Eye (tissue), 1 donor: ENCODE results near the gene PADI4.

Experiments
- DNase-seq: peaks from one replicate; pipeline ENCODE4 v3.0.0-alpha.2; 2015

PADI4 gene, protein sequence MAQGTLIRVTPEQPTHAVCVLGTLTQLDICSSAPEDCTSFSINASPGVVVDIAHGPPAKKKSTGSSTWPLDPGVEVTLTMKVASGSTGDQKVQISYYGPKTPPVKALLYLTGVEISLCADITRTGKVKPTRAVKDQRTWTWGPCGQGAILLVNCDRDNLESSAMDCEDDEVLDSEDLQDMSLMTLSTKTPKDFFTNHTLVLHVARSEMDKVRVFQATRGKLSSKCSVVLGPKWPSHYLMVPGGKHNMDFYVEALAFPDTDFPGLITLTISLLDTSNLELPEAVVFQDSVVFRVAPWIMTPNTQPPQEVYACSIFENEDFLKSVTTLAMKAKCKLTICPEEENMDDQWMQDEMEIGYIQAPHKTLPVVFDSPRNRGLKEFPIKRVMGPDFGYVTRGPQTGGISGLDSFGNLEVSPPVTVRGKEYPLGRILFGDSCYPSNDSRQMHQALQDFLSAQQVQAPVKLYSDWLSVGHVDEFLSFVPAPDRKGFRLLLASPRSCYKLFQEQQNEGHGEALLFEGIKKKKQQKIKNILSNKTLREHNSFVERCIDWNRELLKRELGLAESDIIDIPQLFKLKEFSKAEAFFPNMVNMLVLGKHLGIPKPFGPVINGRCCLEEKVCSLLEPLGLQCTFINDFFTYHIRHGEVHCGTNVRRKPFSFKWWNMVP

DNA sequence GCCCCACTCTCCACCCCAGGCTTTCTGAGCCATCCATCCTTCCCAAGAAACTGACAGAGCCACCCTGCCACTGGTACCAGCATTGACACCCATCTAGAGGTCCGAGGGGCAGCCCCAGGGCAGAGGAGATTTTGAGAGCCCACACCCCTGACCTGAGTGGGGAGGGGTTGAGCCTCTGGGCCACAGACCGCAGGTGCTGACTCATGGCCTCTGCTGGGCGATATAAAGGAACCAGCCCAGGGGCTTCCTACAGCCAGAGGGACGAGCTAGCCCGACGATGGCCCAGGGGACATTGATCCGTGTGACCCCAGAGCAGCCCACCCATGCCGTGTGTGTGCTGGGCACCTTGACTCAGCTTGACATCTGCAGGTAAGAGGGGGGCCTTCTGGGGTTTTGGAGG, at the start of gene PADI4:
Gene PADI4 (plus strand): TSS at position 252 of the 400 bp plus-strand sequence. CDS start 26 bp downstream, at position 278.
- DNase-seq, result no peak

DNA sequence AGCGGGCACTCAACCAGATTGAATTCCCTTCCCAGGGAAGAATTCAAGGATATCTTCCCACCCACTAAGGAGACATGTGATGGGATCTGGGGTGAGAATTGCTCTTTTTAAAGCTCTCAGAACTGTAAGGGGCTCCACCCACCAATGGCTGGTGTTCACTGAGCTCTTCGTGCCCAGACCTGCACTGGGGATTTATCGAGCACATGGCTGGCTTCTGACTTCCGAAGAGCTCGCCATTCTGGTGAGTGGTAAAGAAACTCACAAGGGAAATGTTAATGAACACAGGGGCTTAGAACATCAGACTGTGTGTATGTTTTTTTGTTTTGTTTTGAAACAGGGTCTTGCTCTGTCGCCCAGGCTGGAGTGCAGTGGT, 49.3 kb upstream of the PADI4 start:
- DNase-seq, result no peak

DNA sequence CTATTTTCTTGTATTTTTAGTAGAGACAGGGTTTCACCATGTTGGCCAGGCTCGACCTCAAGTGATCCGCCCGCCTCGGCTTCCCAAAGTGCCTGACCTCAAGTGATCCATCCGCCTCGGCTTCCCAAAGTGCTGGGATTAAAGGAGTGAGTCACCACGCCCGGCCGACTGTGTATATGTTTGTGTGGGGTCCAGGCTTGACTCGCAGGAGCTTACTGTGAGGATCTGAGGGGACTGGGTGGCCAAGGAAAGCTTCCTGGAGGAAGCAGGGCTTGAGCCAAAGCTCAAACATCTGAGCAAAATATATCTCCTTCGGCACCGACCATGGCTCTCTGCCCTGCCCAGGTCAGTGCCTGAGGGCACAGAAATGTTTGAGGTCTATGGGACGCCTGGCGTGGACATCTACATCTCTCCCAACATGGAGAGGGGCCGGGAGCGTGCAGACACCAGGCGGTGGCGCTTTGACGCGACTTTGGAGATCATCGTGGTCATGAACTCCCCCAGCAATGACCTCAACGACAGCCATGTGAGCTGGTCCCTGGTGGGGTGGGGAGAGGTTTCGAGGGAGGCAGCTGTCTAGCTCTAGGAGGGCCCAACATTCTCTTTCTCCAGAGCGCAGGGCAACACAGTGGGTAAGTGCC, 48.6 kb upstream of the PADI4 start:
- no peak for DNase-seq

DNA sequence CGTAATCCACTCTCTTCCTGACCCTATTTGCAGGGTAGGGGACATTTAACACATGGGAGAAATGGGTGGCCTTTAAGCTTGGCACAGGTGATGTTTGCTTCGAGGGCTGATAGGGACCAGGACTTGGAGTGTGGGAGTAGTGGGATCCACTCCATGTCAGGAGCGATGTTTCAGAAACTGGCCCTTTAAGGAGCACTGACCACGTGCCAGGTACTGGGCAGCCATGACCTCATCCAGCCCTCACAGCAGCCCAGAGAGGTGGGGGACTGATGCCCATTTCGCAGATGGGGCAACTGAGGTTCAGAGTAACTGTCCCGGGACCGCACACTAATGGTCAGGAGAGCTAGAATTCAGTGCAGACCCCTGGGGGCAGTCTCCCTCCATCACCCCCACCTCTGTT, 47.7 kb upstream of the PADI4 start:
- no peak for DNase-seq

DNA sequence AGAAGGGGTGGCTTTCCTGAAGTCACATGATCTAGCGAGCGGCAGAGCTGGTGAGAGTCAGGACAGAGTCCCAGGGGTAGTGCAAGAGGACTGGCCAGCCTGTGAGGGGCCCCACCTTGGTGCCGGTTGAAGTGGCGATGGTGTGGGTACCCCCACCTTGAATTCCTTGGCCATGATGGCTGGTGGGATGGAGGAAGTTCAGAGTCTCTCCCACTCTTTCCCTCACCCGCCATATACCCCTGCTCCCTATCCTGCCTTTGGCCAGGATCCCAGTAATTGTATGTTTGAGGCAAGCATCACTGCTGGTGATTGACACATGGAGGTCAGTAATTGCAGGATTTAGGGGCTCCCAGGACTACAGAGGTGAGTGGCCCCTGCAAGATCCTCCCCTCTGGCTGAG, 47.3 kb upstream of the PADI4 start:
- no peak for DNase-seq

DNA sequence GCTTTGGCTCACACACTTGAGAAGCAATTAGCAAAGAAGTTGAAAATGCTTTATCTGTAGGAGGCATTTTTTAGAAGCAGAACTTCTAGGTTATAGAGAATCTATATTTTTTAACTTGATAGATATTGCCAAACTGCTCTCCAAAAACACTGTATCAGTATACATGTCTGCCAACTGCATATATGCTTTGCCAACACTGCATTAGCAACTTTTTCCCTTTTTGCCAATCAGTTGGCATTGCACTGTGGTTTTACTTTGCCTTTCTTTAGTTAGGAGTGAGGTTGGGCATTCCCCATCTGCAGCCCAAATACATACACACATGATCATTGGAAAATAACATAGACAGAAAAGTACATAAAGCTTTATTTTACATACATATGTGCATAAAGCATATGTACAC, 44.1 kb upstream of the PADI4 start:
- DNase-seq, result no peak

DNA sequence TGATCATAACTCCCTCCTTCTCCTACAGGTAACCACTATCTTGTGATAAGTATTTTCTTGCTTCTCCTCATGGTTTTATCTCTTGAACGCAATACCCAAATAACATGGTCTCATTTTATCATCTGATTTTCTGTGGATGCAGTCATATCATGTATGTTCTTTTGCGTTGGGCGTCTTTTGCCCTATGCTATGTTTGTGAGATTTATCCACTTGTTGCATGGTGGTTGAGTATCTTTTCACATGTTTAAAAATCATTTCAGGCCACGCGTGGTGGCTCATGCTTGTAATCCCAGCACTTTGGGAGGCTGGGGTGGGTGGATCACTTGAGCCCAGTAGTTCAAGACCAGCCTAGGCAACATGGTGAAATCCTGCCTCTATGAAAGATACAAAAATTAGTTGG, 43.5 kb upstream of the PADI4 start:
- no peak for DNase-seq

DNA sequence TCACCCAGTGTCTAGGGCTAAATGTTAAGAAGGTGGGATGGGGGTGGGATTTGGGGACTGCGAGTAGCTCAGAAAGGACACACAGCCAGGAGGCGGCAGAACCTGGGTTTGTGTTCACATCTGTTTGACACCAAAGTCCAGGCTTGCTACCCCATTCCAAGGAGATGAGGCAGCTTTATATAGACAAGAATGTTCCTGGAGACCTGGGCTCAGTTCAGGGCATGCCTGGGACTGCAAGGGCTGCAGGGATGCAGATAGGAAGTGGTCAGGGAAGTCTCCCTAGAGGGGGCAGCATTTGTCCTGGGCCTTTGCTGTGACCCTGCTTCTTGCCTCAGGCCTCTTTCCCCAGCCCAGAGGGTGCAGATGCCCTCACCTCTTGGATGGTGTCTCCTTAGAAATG, 42.8 kb upstream of the PADI4 start:
- no peak for DNase-seq

DNA sequence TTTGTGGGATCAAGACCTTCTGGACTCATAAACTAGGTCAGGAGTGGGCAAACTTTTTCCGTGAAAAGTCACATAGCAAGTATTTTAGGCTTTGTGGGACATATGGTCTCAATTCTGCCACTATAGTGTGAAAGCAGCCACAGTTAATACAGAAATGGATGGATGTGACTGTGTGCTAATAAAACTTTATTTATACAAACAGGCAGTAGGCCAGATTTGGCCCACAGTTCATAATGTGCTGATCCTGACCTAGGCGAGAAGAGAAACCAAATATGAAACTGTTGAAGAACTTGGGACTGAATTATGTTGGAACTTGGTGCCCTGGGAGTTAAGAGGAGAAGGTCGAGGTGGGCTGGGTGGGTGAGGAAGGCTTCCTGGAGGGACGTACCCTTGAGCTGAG, 42.0 kb upstream of the PADI4 start:
- DNase-seq, result no peak

DNA sequence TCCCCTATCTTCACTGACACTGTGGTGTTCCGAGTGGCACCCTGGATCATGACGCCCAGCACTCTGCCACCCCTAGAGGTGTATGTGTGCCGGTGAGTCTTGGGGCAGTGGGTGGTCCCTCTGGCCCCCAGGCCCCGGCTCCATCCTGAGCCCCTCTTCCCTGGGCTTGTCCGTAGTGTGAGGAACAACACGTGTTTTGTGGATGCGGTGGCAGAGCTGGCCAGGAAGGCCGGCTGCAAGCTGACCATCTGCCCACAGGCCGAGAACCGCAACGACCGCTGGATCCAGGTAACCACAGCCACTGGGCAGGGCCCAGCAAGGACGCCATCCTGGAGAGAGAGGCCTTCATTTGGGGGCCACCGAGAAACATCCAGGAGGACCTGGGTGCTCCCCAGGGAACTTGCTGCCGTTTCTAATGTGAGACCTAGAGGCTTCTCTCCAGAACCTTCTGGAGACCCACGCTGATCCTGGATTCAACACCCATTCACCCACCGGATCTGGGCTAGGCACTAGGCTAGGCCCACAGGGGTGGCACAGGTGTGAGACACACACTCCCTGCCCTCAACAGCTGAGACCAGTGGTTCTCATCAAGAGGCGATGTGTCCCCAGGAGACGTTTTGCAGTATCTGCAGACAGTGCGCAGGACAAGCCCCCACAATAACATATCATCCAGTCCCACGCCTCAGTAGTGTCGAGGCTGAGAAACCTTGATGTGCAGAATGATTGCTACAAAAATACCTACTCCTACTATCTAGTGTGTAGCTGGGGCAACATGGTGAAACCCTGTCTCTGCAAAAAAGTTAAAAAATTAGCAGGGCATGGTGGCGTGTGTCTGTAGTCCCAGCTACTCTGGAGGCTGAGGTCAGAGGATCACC, 36.9 kb upstream of the PADI4 start:
- DNase-seq, result no peak

DNA sequence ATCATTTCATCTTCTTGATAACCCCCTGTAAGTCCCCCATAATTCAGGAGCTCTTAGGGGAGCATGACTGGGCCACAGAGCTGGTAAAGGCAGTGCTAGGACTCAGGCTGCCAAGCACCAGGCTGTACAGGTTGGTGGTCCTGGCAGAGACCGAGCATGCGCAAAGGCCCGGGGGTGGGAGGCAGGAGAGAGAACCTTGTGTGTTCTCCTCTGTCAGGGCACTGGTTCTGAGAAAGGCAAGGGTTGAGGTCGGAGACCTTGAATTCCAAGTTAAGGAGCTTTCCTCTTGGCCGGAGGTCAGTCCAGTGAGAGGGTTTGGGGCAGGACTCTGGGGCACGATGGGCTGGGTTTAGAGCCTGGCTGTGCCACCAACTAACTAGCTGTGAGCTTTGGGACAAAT, 35.9 kb upstream of the PADI4 start:
- DNase-seq, result no peak

DNA sequence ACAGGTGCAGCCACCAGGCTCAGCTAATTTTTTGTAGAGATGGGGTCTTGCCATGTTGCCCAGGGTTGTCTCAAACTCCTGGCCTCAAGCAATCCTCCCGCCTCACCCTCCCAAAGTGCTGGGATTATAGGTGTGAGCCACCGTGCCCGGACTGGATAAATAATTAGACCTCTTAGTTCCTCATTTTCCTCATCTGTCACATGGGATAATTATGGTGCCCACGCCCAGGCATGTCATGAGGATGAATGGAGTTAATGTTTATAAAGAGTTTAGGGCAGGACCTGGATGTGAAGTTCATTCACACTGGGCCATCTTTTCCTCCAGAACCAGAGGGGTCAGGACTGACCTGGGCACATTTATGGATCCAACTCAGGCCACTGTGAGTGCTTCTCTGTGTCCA, 35.4 kb upstream of the PADI4 start:
- DNase-seq, result no peak

DNA sequence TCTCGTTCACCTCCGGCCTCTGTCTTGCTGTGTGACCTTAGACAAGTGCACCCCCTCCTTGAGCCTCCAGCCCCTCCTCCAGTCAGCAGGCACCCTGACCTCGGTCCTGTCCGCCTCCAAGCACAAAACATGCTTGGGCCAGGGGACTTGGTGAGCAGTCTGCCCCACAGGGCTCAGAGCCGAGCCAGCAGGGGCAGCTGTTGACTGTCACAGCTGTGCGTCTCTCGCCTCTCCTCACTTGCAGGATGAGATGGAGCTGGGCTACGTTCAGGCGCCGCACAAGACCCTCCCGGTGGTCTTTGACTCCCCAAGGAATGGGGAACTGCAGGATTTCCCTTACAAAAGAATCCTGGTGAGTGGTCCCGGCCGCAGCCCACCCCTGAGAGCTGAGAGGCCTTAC, 34.9 kb upstream of the PADI4 start:
- DNase-seq, result no peak

DNA sequence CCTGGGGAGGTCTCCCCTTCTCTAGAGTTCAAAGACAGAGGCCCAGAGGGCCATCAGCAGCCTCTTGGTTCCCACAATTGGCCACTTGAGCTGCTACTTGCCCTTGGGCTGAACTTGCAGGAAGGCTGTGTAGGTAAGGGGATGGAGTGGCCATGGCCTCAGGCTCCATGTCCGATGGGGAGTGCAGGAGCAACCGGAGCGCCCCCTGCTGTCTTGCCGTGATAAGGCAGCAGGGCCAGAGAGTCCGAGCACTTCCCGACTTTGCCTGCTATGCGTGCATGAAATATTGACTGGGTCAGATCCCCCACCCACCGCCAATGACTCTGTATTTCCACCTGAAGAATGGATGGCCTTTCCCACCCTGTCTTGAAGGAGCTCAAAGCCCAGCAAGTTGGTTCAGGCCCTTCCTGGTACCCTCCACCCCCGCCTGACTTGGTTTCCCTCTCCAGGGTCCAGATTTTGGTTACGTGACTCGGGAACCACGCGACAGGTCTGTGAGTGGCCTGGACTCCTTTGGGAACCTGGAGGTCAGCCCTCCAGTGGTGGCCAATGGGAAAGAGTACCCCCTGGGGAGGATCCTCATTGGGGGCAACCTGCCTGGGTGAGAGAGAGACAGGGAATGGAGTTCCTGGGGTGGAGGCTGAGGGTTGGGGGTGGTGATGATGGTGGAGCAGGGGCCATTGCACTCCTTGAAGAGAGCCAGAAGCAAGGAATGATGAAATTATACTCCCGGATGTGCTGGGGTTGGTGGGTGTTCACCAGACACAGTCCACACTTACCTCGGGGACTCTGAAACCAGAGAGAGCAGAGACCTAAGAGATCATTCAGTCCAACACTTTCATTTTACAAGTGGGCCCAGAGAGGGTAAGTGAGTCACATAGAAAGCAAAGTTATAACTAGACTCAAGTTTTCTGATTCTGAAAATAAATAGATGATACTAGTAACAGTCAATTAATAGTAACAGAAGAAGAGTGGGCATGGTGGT, 33.5 kb upstream of the PADI4 start:
- DNase-seq, result peak; percentile 43

DNA sequence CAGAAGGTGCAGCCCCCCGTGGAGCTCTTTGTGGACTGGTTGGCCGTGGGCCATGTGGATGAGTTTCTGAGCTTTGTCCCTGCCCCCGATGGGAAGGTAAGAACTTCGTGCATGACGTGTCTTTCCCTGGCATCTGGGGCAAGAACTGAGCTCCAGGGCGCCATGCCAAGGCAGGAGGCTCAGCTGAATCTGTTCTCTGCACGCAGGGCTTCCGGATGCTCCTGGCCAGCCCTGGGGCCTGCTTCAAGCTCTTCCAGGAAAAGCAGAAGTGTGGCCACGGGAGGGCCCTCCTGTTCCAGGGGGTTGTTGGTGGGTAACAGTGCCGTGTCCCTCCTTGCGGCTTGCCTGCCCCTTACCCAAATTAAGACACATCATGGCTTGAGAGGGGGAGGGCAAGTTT, 31.4 kb upstream of the PADI4 start:
- DNase-seq, result no peak

DNA sequence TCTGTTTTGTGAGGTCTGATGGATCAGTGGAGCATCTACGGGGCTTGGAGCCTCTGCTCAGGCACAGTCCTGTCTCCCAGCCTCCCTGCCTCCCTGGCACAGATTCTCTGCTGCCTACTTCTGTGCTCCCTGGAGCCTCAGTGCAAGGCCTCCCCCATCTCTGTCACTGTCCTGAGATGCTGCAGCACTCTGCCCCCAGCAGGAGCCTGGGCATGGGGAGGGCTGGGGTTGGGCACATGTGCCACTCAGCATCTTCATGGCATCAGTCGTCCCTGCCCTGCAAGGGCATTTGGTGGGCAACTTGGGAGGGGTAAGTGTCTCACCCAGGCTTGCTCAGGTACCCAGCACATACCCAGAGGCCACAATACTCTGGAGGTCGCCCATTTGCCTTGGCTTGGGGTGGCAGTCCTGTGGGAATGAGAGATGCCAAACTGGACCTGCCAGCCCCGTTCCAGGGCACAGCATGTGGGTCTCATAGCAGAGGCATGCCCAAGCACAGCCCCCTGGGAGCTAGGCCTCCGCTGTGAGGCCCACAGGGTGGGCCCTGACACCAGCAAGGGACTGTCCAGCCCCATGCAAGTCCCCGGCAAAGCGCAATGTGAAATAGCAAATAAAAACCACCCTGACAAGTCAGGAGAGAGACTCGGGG, 30.4 kb upstream of the PADI4 start:
- DNase-seq, result no peak

DNA sequence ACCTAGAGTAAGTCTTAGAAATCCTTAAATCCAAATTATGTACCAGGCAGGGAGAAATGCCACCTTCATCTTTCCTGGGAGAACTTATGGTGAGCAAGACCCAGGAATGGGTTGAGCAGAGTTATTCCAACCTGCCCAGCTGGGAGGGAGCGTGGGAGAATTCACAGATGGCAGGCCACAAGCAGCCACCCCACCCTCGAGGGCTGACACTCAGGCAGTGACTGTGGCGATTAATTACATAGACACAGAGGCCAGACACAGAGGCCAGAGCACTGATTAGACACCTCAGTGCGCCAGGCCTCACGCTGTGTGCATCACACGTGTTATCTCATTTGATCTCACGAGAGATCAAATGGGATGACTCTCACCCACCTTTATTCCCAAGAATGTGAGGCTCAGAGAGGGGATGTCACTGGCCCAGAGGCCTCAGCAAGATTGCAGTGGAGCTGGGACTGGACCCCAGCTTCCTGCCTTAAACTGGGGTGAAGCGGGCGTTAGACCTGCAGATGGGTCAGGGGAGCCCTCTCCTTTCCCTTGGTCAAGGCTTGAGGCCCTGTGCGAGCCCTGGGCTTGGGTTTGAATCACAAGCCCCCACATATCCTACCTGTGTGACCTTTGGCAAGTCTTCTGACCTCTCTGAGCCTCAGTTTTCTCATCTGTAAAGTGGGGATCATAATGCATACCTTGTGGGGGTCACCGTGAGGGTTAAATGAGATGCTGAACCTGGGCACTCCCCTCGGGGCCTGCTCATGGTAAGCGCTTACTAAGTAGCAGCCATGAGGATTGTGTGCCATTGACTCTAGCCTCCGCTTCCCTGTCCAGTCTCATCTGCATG, 28.8 kb upstream of the PADI4 start:
- DNase-seq, result peak; percentile 35

DNA sequence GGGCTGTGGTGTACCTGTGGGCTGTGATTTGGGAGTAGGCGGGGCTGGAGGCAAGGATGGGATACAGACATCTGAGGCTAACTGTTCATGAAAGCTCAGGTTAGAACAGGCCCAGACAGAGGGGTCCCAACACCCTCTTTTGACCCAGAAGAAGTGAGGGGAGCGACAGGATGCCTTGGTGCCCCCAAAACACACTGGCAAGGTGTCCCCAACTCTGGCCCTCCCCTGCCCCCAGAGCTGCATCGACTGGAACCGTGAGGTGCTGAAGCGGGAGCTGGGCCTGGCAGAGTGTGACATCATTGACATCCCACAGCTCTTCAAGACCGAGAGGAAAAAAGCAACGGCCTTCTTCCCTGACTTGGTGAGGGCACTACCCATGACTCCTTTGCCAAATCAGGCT, 27.6 kb upstream of the PADI4 start:
- no peak for DNase-seq

DNA sequence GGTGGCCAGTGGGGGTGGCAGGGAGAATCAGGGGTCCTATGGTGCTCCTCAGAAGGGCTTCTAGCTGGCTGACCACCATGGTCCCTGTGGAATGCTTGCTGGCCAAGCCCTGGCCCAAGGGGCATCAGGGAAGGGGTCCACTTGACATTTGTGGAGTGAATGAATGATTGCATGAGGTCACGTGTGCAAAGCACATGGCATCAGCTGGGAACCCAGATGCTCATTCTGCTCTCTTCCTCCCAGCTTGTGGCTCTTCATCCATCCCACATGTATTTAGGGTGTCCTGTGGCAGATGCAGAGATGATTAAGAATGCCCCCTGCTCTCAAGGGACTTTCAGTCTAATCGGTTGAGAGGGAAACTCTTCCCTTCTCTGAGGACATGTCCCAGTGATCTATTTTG, 27.1 kb upstream of the PADI4 start:
- no peak for DNase-seq

DNA sequence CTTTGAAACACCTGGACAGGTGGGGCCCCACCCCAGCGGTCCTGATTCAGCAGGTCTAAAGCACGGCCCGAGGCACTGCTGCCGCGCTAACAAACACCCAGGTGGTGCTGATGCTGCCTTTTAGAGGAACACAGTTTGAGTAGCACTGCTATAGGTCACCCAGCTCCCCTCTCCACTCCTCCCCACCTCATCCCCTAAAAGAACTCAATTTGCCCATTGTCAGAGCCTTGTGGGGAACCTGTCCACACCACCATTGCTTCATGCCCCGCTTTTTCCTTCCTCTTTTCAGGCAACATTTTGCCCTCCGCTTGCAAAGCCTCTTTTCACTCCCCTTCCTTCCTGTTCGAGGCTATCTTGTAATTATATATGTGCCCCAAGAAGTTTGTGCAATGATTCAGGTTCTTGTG, 26.2 kb upstream of the PADI4 start:
- no peak for DNase-seq
